Uterus (tissue), 2 donors: ENCODE data around the gene PLA2G6.

Source experiments
- CTCF ChIP-seq, 4 experiments: fragments of 200-600 bp in 2 of 4; fragments of 450-650 bp in 2 of 4; sonication (generic) in 2 of 4; IDR thresholded peaks; one replicate each; pipeline ENCODE4 v1.5.1; 2016 to 2019; ENCODE audit warnings: antibody characterized with exemption in 4 of 4, mild to moderate bottlenecking in 2 of 4, moderate library complexity in 1 of 4
- POLR2A ChIP-seq, 2 donors: fragments of 450-650 bp; IDR thresholded peaks; one replicate each; pipeline ENCODE4 v1.6.1; 2016; ENCODE audit warnings: antibody characterized with exemption in 2 of 2, mild to moderate bottlenecking in 1 of 2, moderate library complexity in 1 of 2

DNA sequence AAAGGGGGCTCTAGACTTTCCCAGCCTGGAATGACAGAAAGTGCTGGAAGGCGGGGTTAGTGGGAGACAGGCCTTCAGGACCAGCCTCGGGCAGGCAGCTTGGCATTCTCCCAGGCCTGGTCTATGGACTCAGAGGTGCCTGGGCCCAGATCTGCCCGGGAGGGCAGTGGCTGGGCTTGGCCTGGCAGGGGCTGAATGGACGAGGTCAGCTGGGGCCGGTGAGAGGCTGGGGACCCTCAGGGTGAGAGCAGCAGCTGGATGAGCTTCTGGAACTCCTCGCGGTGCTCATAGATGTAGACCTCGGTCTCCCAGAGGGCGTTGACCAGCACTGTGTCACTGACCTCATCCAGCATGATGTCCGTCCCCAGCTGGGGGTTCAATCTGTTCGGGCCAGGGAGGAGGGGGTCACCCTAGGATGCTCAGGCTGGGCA lies 69.7 kb downstream of the PLA2G6 start:
- TF ChIP-seq CTCF (IDR thresholded peaks at IDR 0.05) (no peak), POLR2A (IDR thresholded peaks at IDR 0.05) (no peak)
